Measurements from ENCODE around the gene LRMDA. TPM values are rescaled to one million over a fixed set of nuclear protein-coding genes. Genes with fewer than 3 reads are reported as not detected.

LRMDA gene
- total and polyA plus RNA-seq, 2 of the 13 experiments (the other 11 are each of a cell fraction or from before 2014, with no cell fraction given) = 13.4 to 22.0 TPM

GRCh38 chr10:75408911-75409885 is 22.2 kb upstream of the LRMDA start (continued):
- TF ChIP-seq SNAPC4 (CRISPR knock-in tag; IDR thresholded peaks at IDR 0.05) (peak; percentile 79; the same call in 1 of the 2 replicates), ZNF850 (CRISPR knock-in tag; conservative IDR thresholded peaks at IDR 0.05) (no peak), RXRB (CRISPR knock-in tag; IDR thresholded peaks at IDR 0.05; ENCODE audit: borderline replicate concordance) (no peak), GABPA (IDR thresholded peaks at IDR 0.05; ENCODE audit: low read depth, low read length) (no peak), GABPA (CRISPR knock-in tag; IDR thresholded peaks at IDR 0.05; ENCODE audit: low read depth) (peak; percentile 69), ZNF646 (CRISPR knock-in tag; IDR thresholded peaks at IDR 0.05) (no peak), RAD21 (CRISPR knock-in tag; IDR thresholded peaks at IDR 0.05) (0 out of 2 replicates have a peak, but pooled peaks have one; percentile 14), CAMTA2 (CRISPR knock-in tag; IDR thresholded peaks at IDR 0.05; ENCODE audit: borderline replicate concordance) (0 out of 2 replicates have a peak, but pooled peaks have one; percentile 35), KDM5A (IDR thresholded peaks at IDR 0.05; ENCODE audit: borderline replicate concordance, low read length) (peak; percentile 69; the same call in 1 of the 2 replicates), PCBP2 (optimal IDR thresholded peaks at IDR 0.05; ENCODE audit: low read depth, low read length, poor library complexity, severe bottlenecking) (no peak), AGO1 (IDR thresholded peaks at IDR 0.05; ENCODE audit: low read depth, low read length, poor library complexity, severe bottlenecking) (peak; percentile 97)
- TF ChIP-seq, protein P1, sequence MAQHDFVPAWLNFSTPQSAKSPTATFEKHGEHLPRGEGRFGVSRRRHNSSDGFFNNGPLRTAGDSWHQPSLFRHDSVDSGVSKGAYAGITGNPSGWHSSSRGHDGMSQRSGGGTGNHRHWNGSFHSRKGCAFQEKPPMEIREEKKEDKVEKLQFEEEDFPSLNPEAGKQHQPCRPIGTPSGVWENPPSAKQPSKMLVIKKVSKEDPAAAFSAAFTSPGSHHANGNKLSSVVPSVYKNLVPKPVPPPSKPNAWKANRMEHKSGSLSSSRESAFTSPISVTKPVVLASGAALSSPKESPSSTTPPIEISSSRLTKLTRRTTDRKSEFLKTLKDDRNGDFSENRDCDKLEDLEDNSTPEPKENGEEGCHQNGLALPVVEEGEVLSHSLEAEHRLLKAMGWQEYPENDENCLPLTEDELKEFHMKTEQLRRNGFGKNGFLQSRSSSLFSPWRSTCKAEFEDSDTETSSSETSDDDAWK (CRISPR knock-in tag; IDR thresholded peaks at IDR 0.05) = no peak
- TF ChIP-seq, protein P2, sequence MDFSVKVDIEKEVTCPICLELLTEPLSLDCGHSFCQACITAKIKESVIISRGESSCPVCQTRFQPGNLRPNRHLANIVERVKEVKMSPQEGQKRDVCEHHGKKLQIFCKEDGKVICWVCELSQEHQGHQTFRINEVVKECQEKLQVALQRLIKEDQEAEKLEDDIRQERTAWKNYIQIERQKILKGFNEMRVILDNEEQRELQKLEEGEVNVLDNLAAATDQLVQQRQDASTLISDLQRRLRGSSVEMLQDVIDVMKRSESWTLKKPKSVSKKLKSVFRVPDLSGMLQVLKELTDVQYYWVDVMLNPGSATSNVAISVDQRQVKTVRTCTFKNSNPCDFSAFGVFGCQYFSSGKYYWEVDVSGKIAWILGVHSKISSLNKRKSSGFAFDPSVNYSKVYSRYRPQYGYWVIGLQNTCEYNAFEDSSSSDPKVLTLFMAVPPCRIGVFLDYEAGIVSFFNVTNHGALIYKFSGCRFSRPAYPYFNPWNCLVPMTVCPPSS (IDR thresholded peaks at IDR 0.05) = no peak

Measured in HepG2 (cell line).